Measurements from ENCODE around the gene IFRD1.

GRCh38 chr7:112444505-112444904 is 5.8 kb upstream of the IFRD1 start:
- TF ChIP-seq CTCF (IDR thresholded peaks at IDR 0.05): no peak
- TF ChIP-seq POLR2A (IDR thresholded peaks at IDR 0.05): no peak
- TF ChIP-seq POLR2AphosphoS5 (IDR thresholded peaks at IDR 0.05): no peak

Data from sigmoid colon (tissue), 4 donors.